CD4-positive, alpha-beta T cell treated with Interleukin-17A for 4 hours (primary cell): ENCODE measurements around the gene CCT8.

Source experiments
- DNase-seq: peaks from one replicate; pipeline ENCODE4 v3.0.0-alpha.2; 2020; ENCODE audit warnings: mixed read lengths

Gene CCT8

GRCh38 chr21:29073222-29074006 lies at the start of gene CCT8:
TSS of gene CCT8 (minus strand) at chr21:29073648. CDS start at chr21:29073590, 58 bp downstream.
- DNase-seq = peak; percentile 98

GRCh38 chr21:29121759-29122158 lies 48.3 kb upstream of the CCT8 start:
- DNase-seq = no peak

GRCh38 chr21:29117372-29117955 lies 44.0 kb upstream of the CCT8 start:
- DNase-seq = no peak

GRCh38 chr21:29115899-29116298 lies 42.5 kb upstream of the CCT8 start:
- no peak for DNase-seq

GRCh38 chr21:29114765-29115500 lies 41.5 kb upstream of the CCT8 start:
- no peak for DNase-seq

GRCh38 chr21:29105218-29105617 lies 31.8 kb upstream of the CCT8 start:
- DNase-seq = no peak

GRCh38 chr21:29104239-29104708 lies 30.8 kb upstream of the CCT8 start:
- DNase-seq = no peak

- no peak for DNase-seq
Measured at GRCh38 chr21:29102791-29103257, 29.4 kb upstream of the CCT8 start.

GRCh38 chr21:29098156-29098555 lies 24.7 kb upstream of the CCT8 start:
- DNase-seq = no peak

- no peak for DNase-seq
Measured at GRCh38 chr21:29096218-29097015, 23.0 kb upstream of the CCT8 start.

- DNase-seq = no peak
Measured at GRCh38 chr21:29092102-29092959, 18.9 kb upstream of the CCT8 start.

GRCh38 chr21:29091033-29091432 lies 17.6 kb upstream of the CCT8 start:
- no peak for DNase-seq

- no peak for DNase-seq
Measured at GRCh38 chr21:29085106-29085752, 11.8 kb upstream of the CCT8 start.

GRCh38 chr21:29084372-29084771 lies 10.9 kb upstream of the CCT8 start:
- DNase-seq = no peak

GRCh38 chr21:29083306-29083705 lies 9.9 kb upstream of the CCT8 start:
- no peak for DNase-seq

GRCh38 chr21:29082046-29082815 lies 8.8 kb upstream of the CCT8 start:
- DNase-seq = no peak

GRCh38 chr21:29080454-29080941 lies 7.0 kb upstream of the CCT8 start:
- peak; percentile 36 for DNase-seq

- DNase-seq = peak; percentile 42
Measured at GRCh38 chr21:29078869-29079767, 5.7 kb upstream of the CCT8 start.

GRCh38 chr21:29077651-29078090 lies 4.2 kb upstream of the CCT8 start:
- peak; percentile 24 for DNase-seq
